Measurements from ENCODE around the gene KRT32.

KRT32 gene

GRCh38 chr17:41466988-41467387 lies at the start of gene KRT32:
Gene KRT32, minus strand, starts transcription at chr17:41467386. Its CDS starts 61 bp downstream, at chr17:41467325.
- DNase-seq, result no peak

- DNase-seq, result no peak
Measured at GRCh38 chr17:41516830-41517283, 49.7 kb upstream of the KRT32 start.

- DNase-seq, result no peak
Measured at GRCh38 chr17:41516147-41516829, 49.1 kb upstream of the KRT32 start.

- no peak for DNase-seq
Measured at GRCh38 chr17:41513168-41513547, 46.0 kb upstream of the KRT32 start.

GRCh38 chr17:41512546-41513167 lies 45.5 kb upstream of the KRT32 start:
- no peak for DNase-seq

GRCh38 chr17:41511716-41512115 lies 44.5 kb upstream of the KRT32 start:
- no peak for DNase-seq

GRCh38 chr17:41511116-41511515 lies 43.9 kb upstream of the KRT32 start:
- no peak for DNase-seq

- no peak for DNase-seq
Measured at GRCh38 chr17:41510251-41511065, 43.3 kb upstream of the KRT32 start.

GRCh38 chr17:41507315-41507880 lies 40.2 kb upstream of the KRT32 start:
- DNase-seq, result no peak

- no peak for DNase-seq
Measured at GRCh38 chr17:41505809-41506767, 38.9 kb upstream of the KRT32 start.

- no peak for DNase-seq
Measured at GRCh38 chr17:41505007-41505808, 38.0 kb upstream of the KRT32 start, which contains the start of gene KRT13. Gene KRT13, minus strand, starts transcription at chr17:41505612. Its CDS starts 62 bp downstream, at chr17:41505550.

- no peak for DNase-seq
Measured at GRCh38 chr17:41504246-41504977, 37.2 kb upstream of the KRT32 start.

GRCh38 chr17:41503202-41503601 lies 36.0 kb upstream of the KRT32 start:
- DNase-seq, result no peak

GRCh38 chr17:41500131-41500911 lies 33.1 kb upstream of the KRT32 start:
- no peak for DNase-seq

- DNase-seq, result no peak
Measured at GRCh38 chr17:41499714-41500113, 32.5 kb upstream of the KRT32 start.

- DNase-seq, result no peak
Measured at GRCh38 chr17:41498276-41498675, 31.1 kb upstream of the KRT32 start.

GRCh38 chr17:41496803-41497484 lies 29.8 kb upstream of the KRT32 start:
- DNase-seq, result peak; percentile 85

GRCh38 chr17:41494524-41494923 lies 27.3 kb upstream of the KRT32 start:
- DNase-seq, result no peak

GRCh38 chr17:41492771-41493170 lies 25.6 kb upstream of the KRT32 start:
- no peak for DNase-seq
